Tibial artery (tissue), 4 donors: ENCODE measurements around the gene ILDR1.

Source experiments
- DNase-seq, 2 donors: peaks; one replicate each; pipeline ENCODE4 v3.0.0-alpha.2; 2019
- H3K27ac ChIP-seq, 2 donors: fragments of 200-600 bp; sonication (generic) in 1 of 2; 1 replicate in 1 of 2; 2 replicates in 1 of 2; pipeline ENCODE4 v1.5.1; 2018 to 2019; ENCODE audit warnings: mild to moderate bottlenecking in 1 of 2
- H3K27me3 ChIP-seq, 2 donors: fragments of 200-600 bp; sonication (generic) in 1 of 2; one replicate each; pipeline versions ENCODE4 v1.5.1 to v1.6.0; 2016 to 2019
- H3K36me3 ChIP-seq, 3 donors: fragments of 200-600 bp; sonication (generic) in 2 of 3; one replicate each; pipeline ENCODE4 v1.5.1; 2016 to 2019; ENCODE audit warnings: mild to moderate bottlenecking in 2 of 3
- H3K4me1 ChIP-seq, 4 donors: fragments of 200-600 bp; sonication (generic) in 2 of 4; 1 replicate in 3 of 4; 2 replicates in 1 of 4; pipeline ENCODE4 v1.5.1; 2016 to 2019
- H3K4me3 ChIP-seq, 2 donors: fragments of 200-600 bp; sonication (generic) in 1 of 2; 1 replicate in 1 of 2; 2 replicates in 1 of 2; pipeline ENCODE4 v1.5.1; 2018 to 2019; ENCODE audit warnings: mild to moderate bottlenecking in 2 of 2
- H3K9me3 ChIP-seq, 3 donors: fragments of 200-600 bp; sonication (generic) in 1 of 3; one replicate each; pipeline ENCODE4 v1.5.1; 2016 to 2019
- CTCF ChIP-seq, 2 experiments: fragments of 200-600 bp in 1 of 2; fragments of 450-650 bp in 1 of 2; IDR thresholded peaks; one replicate each; pipeline ENCODE4 v1.5.1; 2017 to 2019; ENCODE audit warnings: antibody characterized with exemption in 2 of 2, mild to moderate bottlenecking in 1 of 2, moderate library complexity in 1 of 2
- intact Hi-C: fragments of 100-400 bp; cut with DNase I; formaldehyde crosslinking; loops from one replicate; pipeline ENCODE4 v1.15.0; 2023; ENCODE audit warnings: low total_unique reads

ILDR1 gene

GRCh38 chr3:122013448-122013925, 8.6 kb downstream of the ILDR1 start:
- DNase-seq = no peak
- Histone ChIP-seq H3K9me3 (no peaks in the 10 kb centered on the region), H3K4me3 (no peak overlapping the region), H3K27me3 (no peaks in the 10 kb centered on the region), H3K36me3 (no peaks in the 10 kb centered on the region), H3K4me1 (no peaks in the 10 kb centered on the region), H3K27ac (no peak overlapping the region)
- no peak for TF ChIP-seq CTCF (IDR thresholded peaks at IDR 0.05)
- intact Hi-C loops = no loop called here

- no peaks in the 10 kb centered on the region for H3K27me3 ChIP-seq
- H3K4me3 ChIP-seq = no peak overlapping the region
- intact Hi-C loops = no loop called here
- H3K27ac ChIP-seq = no peak overlapping the region
- DNase-seq = no peak
- H3K36me3 ChIP-seq = no peaks in the 10 kb centered on the region
- no peak for TF ChIP-seq CTCF (IDR thresholded peaks at IDR 0.05)
- H3K4me1 ChIP-seq = no peaks in the 10 kb centered on the region
- H3K9me3 ChIP-seq = no peaks in the 10 kb centered on the region
These were observed 9.2 kb downstream of the ILDR1 start for GRCh38 chr3:122012821-122013220.

GRCh38 chr3:122011396-122011795, 10.7 kb downstream of the ILDR1 start:
- intact Hi-C loops = no loop called here
- no peak overlapping the region for H3K4me3 ChIP-seq
- no peak for TF ChIP-seq CTCF (IDR thresholded peaks at IDR 0.05)
- H3K27ac ChIP-seq = no peak overlapping the region
- H3K36me3 ChIP-seq = no peaks in the 10 kb centered on the region
- H3K27me3 ChIP-seq = no peaks in the 10 kb centered on the region
- no peak for DNase-seq
- no peaks in the 10 kb centered on the region for H3K4me1 ChIP-seq
- no peaks in the 10 kb centered on the region for H3K9me3 ChIP-seq

DNA sequence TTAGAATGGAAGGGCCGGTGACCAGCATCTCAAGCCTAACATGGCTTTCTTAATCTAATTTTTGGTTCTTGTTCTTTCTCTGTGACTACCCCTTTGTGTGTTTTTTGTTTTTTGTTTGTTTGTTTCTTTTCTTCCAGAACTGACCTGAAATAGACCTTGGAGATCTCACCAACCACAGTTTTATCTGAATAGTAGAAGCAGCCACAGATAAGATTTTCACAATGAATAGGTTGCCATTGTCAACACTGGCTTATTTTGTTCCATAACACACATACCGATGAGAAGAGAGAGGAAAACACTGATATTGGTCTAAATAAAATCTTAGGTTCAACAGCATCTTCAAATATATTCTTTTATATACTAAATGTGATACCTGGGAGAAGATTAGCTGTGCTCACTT, 11.5 kb downstream of the ILDR1 start:
- no peaks in the 10 kb centered on the region for H3K9me3 ChIP-seq
- intact Hi-C loops = no loop called here
- no peaks in the 10 kb centered on the region for H3K27me3 ChIP-seq
- H3K27ac ChIP-seq = no peak overlapping the region
- no peak for DNase-seq
- no peaks in the 10 kb centered on the region for H3K4me1 ChIP-seq
- TF ChIP-seq CTCF (IDR thresholded peaks at IDR 0.05) = no peak
- H3K36me3 ChIP-seq = no peaks in the 10 kb centered on the region
- no peak overlapping the region for H3K4me3 ChIP-seq

DNA sequence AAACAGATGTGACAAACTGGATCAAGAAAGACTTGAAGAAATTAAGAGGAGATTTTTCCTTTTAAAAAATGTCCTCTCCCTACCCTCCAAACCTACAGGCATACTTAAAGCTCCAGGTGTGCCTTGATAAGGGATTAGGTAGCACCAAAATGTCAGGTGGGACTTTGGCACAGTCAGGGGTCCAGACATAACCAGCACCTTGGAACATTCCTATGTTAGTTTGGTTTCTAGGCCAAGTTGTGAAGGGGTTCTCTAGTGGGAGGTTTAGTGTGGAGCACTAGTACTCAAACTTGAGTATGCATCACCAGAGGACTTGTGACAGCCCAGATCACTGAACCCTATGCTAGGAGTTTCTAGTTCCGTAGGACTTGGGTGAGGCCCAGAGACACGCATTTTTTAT, 13.9 kb downstream of the ILDR1 start:
- no peaks in the 10 kb centered on the region for H3K27me3 ChIP-seq
- H3K4me1 ChIP-seq = no peaks in the 10 kb centered on the region
- H3K9me3 ChIP-seq = no peaks in the 10 kb centered on the region
- no peak overlapping the region for H3K27ac ChIP-seq
- no peak for TF ChIP-seq CTCF (IDR thresholded peaks at IDR 0.05)
- intact Hi-C loops = no loop called here
- no peaks in the 10 kb centered on the region for H3K36me3 ChIP-seq
- no peak for DNase-seq
- H3K4me3 ChIP-seq = no peak overlapping the region

- H3K9me3 ChIP-seq = no peaks in the 10 kb centered on the region
- no peaks in the 10 kb centered on the region for H3K27me3 ChIP-seq
- H3K27ac ChIP-seq = no peak overlapping the region
- intact Hi-C loops = no loop called here
- TF ChIP-seq CTCF (IDR thresholded peaks at IDR 0.05) = no peak
- no peaks in the 10 kb centered on the region for H3K4me1 ChIP-seq
- no peak overlapping the region for H3K4me3 ChIP-seq
- no peak for DNase-seq
- no peaks in the 10 kb centered on the region for H3K36me3 ChIP-seq
These were observed 15.8 kb downstream of the ILDR1 start for GRCh38 chr3:122006267-122006666.
